KOPT-K1 (cell line): ENCODE results near the gene MYBBP1A.

ENCODE experiments used
- H3K27ac ChIP-seq: fragments of 200-600 bp; sonication (generic); 2 replicates; pipeline ENCODE4 v1.5.1; 2016; ENCODE audit warnings: antibody characterized with exemption, mild to moderate bottlenecking, low read depth, low read length; ENCODE audit not compliant: poor library complexity, severe bottlenecking
- H3K36me3 ChIP-seq: fragments of 200-600 bp; sonication (generic); 2 replicates; pipeline ENCODE4 v1.5.1; 2017; ENCODE audit warnings: antibody characterized with exemption, mild to moderate bottlenecking, low read length, moderate library complexity; ENCODE audit not compliant: insufficient read depth
- H3K9me3 ChIP-seq: fragments of 200-600 bp; sonication (generic); 2 replicates; pipeline ENCODE4 v1.5.1; 2017; ENCODE audit warnings: antibody characterized with exemption, low read length, mild to moderate bottlenecking; ENCODE audit not compliant: insufficient read depth, poor library complexity, severe bottlenecking

MYBBP1A gene

GRCh38 chr17:4506175-4506813, 48.9 kb downstream of the MYBBP1A start:
- no peaks in the 10 kb centered on the region for H3K9me3 ChIP-seq
- no peak overlapping the region for H3K27ac ChIP-seq
- no peaks in the 10 kb centered on the region for H3K36me3 ChIP-seq

- H3K27ac ChIP-seq: no peak overlapping the region
- H3K9me3 ChIP-seq: no peaks in the 10 kb centered on the region
- no peaks in the 10 kb centered on the region for H3K36me3 ChIP-seq
Measured at GRCh38 chr17:4505187-4505586, 50.0 kb downstream of the MYBBP1A start.

GRCh38 chr17:4504188-4504587, 51.0 kb downstream of the MYBBP1A start:
- H3K27ac ChIP-seq: peak overlapping the region; percentile 25
- no peaks in the 10 kb centered on the region for H3K36me3 ChIP-seq
- no peaks in the 10 kb centered on the region for H3K9me3 ChIP-seq

GRCh38 chr17:4503283-4504025, 51.7 kb downstream of the MYBBP1A start:
- H3K27ac ChIP-seq: no peak overlapping the region
- no peaks in the 10 kb centered on the region for H3K36me3 ChIP-seq
- H3K9me3 ChIP-seq: no peaks in the 10 kb centered on the region

GRCh38 chr17:4502466-4503154, 52.6 kb downstream of the MYBBP1A start:
- H3K27ac ChIP-seq: no peak overlapping the region
- H3K36me3 ChIP-seq: no peaks in the 10 kb centered on the region
- no peaks in the 10 kb centered on the region for H3K9me3 ChIP-seq

- H3K9me3 ChIP-seq: no peaks in the 10 kb centered on the region
- H3K36me3 ChIP-seq: no peaks in the 10 kb centered on the region
- no peak overlapping the region for H3K27ac ChIP-seq
Measured at GRCh38 chr17:4501295-4501949, 53.8 kb downstream of the MYBBP1A start.

GRCh38 chr17:4500191-4500571, 55.0 kb downstream of the MYBBP1A start:
- no peak overlapping the region for H3K27ac ChIP-seq
- H3K9me3 ChIP-seq: no peaks in the 10 kb centered on the region

GRCh38 chr17:4499431-4500190, 55.6 kb downstream of the MYBBP1A start:
- H3K9me3 ChIP-seq: no peaks in the 10 kb centered on the region

More at GRCh38 chr17:4500191-4500571, 55.0 kb downstream of the MYBBP1A start:
- H3K36me3 ChIP-seq: no peaks in the 10 kb centered on the region

GRCh38 chr17:4498461-4499397, 56.5 kb downstream of the MYBBP1A start, which contains the start of gene SPNS2:
TSS of gene SPNS2 (plus strand) at chr17:4498881. CDS start at chr17:4499048, 167 bp downstream.
- Histone ChIP-seq H3K9me3 (no peaks in the 10 kb centered on the region), H3K27ac (no peak within 1 kb of the TSS), H3K36me3 (no peaks in the 10 kb centered on the region)

More at GRCh38 chr17:4499431-4500190, 55.6 kb downstream of the MYBBP1A start:
- Histone ChIP-seq H3K27ac (no peak overlapping the region), H3K36me3 (no peaks in the 10 kb centered on the region)

GRCh38 chr17:4497101-4497824, 57.9 kb downstream of the MYBBP1A start:
- Histone ChIP-seq H3K27ac (no peak overlapping the region), H3K9me3 (no peaks in the 10 kb centered on the region), H3K36me3 (no peaks in the 10 kb centered on the region)

- H3K9me3 ChIP-seq: no peaks in the 10 kb centered on the region
- H3K36me3 ChIP-seq: no peaks in the 10 kb centered on the region
- no peak overlapping the region for H3K27ac ChIP-seq
Measured at GRCh38 chr17:4492721-4493561, 62.2 kb downstream of the MYBBP1A start.

- H3K36me3 ChIP-seq: no peaks in the 10 kb centered on the region
- H3K9me3 ChIP-seq: no peaks in the 10 kb centered on the region
- no peak overlapping the region for H3K27ac ChIP-seq
Measured at GRCh38 chr17:4490637-4491061, 64.5 kb downstream of the MYBBP1A start.
